Hematopoietic multipotent progenitor cell treated with erythropoietin and hydrocortisone succinate and interleukin-3 and kit ligand, for 4 days (in vitro differentiated cells): ENCODE results near the gene NPR2.

Experiments
- DNase-seq: peaks from one replicate; pipeline ENCODE4 v3.0.0-alpha.2; 2015

NPR2 gene

DNA sequence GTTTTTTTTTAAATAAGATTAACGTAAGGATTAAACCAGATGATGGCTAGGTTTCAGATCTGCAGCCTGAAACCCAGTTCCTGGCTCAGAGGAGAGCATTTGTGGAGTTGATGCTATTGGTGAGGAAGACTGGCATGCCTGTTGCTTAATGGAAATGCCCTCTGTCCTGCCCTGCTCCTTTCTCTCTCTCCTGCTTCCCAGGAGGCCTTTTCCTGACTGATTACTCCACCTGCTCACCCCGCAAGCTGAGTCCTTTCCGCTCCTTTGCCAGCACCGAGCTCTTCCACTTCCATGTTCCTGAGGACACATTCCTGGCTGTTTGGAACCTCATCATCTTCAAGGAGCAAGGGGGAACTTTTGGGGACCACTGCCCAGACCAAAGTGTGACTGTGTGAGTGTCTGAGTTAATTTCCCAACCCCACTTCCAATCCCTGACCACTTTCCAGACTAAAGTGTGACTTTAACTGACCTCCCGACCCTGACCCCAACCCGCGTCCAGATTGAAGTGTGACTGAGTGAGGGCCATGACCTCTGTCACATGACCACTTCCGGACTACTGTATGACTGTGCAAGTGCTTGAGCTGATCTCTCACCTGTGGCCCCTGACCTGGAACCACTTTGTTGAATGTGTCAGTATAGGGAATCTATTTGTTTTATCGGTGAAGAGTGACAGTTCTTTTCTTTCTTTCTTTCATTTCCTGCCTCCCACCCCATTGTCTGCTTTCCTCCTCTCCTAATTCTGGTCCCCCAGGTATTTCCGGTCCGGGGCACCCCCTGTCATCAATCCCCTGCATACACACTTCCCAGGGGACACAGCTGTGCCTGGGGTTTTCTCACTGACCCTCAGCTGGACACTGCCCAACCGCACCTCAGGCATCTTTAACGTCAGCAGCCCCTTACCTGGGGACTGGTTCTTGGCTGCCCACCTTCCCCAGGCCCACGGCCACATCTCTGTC is 43.1 kb downstream of the NPR2 start:
- no peak for DNase-seq

DNA sequence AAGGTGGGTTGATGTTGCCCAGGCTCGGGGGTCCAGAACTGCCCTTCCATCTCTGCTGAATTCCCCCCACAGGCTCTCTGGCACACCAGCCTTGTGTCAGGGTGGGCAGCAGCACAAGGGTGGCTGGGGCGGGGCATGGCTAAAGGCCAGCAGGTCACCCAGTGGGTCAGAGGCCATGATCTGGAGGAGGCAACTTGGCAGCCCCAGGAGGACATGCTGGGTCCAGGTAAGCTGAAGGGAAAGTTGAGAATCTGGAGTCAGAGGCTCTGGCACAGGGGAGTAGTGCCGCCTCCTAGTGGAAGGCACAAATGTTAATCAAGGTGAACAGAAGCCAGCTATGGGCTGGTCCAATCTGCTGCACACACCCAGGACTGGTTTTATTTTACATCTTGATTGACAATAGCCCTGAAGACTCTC is 43.8 kb downstream of the NPR2 start:
- peak; percentile 44 for DNase-seq

DNA sequence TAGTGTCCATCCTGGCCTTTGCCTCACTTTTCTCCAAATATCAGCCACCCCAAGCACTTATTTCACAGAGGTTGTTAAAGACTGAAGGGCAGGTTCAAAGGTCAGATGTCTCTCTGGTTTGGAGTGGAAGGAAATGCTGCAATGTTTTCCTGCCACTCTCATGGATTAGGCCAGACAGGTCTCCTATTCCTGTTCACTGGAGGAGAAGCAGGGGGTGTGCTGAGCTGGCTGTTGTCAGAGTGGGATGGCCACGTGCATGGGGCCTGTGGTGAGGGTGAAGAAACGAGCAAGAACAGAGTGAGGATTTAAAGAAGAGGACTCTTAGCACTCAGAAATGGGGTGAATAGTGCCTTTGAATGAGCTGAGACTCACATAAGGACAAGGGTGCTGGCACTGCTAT is 44.4 kb downstream of the NPR2 start:
- no peak for DNase-seq

DNA sequence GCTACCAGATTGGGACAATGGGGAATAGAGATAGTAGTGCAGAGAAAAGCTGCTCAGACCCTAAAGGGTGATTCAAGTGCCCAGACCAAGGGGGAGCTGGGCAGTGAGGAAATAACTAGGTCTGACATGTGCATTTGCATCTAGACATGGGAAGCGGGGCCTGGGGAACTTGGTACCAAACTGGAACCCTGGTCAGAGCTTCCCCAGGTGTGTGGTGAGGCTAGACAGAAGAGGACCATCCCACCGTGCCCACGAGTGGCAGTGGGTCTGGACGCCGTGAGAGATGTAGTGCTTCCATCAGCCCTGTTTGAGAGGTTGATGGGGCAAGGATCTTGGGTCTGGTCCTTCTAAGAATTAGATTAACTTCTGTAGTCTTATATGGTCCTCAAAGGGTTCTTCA is 45.2 kb downstream of the NPR2 start:
- DNase-seq = no peak

DNA sequence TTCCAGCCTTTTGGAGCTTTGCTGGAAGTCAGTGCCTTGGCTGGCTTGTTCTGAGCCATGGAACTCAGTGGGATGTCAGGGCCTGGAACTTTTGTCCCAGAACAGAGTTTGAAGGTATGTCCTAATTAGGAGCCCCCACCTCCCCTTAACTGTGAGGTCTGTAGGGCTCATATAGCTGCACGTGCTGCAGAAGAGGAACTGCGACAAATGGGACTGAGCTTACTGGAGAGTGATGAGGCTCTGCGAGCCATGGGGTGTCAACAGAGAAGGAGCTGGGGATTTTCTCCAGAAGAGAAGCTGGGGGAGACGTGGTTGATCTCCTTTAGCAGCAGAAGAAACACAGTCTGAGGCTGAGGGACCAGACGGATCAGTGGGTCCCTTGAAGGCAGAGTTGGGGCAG is 48.5 kb downstream of the NPR2 start:
- DNase-seq = no peak

DNA sequence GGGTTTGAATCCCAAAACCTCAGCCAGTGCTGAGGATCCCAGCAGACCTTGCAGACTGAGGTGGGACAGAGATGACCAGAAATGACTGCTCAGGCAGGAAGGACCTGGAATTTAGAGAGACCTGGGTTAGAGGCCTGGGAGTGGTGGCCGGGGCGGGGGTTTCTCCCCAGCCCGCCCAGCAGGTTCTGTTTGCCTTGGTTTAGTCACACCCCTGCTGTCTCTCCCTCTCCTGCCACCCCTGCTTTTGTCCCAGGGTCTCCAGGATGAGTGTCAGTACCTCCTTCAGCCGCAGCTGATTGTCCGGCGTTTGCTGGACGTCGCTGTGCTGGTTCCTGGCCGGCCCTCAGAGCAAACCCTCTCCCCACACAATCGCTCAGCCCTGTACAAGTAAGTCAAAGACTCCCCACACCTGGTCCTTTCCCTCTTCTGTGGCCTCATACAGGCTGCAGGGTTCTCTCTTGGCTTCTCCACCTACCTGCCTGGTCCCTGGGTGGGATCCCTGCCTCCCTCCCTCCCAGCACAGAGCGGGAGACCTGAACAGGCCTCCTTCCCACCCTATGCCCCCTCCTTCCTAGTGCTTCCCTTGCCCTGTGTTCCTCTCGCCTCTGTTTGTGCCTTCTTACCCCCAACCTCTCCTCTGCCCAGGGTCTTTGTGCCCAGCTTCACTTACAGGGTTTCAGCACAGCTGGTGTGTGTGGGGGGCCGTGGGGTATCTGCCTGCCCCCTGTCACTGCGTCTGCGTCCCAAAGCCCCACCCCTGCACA is 49.7 kb downstream of the NPR2 start:
- no peak for DNase-seq

DNA sequence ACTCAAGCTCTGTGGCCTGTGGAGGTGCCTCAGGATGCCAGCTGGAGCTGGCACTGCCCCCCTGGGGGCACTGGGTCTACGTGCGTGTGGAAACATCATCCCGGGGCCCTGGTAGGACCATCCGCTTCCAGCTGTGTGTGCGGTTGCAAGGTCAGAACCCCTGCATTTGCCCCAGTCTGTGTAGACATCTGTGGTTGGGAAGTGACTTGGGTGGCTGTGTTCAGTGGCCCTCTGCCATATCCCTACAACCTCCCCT is 50.2 kb downstream of the NPR2 start:
- DNase-seq = no peak

DNA sequence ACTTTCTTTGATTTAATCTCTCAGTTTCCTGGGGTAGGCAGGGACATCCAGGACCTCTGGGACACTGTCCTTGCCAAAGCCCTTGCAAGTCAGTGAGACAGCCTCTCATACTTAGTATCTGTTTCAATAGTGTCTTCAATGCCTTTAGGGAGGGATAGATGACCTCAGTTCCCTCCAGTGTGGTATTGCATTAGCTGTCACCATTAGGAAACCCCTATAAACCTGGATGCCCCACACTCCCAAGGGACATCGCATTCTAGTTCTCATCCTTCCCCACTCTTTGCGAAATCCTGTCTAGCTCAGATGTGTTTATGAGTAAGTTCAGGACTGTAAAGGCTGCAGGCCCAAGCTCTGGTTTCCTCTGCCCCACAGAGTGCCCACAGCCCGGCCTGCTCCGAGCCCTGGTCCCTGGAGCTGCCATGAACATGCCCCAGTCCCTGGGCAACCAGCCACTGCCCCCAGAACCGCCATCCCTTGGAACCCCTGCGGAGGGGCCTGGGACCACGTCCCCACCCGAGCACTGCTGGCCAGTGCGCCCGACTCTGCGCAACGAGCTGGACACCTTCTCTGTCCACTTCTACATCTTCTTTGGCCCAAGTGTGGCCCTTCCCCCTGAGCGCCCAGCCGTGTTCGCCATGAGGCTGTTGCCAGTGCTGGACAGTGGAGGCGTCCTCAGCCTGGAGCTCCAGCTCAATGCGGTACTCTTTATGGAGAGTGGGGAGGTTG is 50.8 kb downstream of the NPR2 start:
- DNase-seq = no peak

DNA sequence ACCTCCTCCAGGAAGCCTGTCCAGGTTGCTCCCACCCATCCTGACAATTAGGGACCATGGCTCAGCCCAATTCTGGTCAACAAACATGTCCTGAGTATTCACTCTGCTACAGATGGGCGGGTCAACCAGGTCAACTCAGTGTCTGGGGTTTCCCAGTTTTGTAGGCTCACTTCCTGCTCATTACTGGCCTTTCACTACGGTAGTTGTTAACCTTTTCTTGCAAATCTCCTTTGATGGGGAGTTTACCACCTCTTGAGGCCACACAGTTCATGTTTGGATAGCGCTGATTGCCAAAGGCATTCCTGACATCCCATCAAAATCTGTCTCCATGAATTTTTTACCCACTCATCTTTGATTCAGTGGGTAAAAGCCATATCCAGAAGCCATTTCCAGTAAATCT is 51.4 kb downstream of the NPR2 start:
- DNase-seq = no peak

DNA sequence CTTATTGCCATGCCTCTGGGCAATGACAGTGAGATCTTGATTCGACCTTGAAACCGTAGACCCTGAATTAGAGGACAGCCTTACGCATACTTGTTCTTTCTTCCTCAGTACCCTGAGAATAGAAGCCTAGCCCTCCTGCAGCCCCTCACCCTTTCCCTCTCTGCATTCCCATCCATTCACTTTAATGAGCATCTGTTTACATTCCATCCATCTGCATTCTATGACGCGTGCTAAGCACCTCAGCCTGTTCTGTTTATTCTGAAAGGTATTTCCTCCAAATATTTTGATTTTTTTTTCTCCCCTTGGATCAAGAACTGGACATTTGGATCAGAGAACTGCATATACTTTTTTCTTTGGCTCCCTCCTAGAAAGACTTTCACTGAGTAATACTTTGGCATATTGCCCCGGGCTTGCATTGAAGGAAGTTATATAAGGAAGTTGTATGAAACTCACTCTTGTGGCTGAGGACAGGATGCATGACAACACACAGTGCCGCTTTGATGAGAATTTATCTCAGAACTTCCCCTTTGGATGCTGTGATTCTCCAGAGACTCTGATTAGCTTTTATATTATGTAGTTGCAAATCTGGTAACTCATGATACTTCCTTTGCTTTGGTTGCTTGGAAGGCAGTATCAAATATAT is 53.4 kb downstream of the NPR2 start:
- DNase-seq = peak; percentile 94

DNA sequence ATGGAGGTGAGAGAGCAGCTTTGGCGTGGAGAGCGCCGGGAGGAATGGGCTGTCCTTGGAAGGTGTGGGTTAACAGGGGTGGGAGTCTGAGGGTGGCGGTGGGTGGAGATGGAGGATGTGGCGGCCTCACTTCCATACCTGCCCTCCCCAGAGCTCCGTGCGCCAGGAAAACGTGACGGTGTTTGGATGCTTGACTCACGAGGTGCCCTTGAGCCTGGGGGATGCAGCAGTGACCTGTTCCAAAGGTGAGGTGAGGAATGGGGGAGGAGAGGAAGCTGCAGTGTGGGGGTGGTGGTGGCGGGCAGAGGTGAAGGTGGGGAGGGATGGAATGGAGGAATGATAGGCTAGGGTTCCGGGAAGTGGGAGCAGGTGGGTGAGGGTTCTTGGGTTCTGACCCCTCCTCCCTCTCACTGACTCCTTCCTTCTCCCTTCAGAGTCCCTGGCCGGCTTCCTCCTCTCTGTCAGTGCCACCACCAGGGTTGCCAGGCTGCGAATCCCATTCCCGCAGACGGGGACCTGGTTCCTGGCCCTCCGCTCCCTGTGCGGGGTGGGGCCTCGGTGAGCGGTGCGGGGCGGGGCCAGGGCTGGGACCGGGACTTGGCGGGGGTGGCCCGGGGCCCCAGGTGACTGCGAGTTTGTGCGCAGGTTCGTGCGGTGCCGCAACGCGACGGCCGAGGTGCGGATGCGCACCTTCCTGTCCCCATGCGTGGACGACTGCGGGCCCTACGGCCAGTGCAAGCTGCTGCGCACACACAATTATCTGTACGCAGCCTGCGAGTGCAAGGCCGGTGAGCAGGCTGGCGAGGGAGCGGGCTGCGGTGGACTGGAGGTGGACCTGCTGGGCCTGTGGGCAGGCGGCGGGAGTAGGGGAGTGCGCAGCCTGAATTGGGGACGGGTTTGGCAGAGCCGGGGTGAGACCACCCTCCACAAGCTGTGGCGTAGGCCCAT is 54.7 kb downstream of the NPR2 start:
- no peak for DNase-seq

DNA sequence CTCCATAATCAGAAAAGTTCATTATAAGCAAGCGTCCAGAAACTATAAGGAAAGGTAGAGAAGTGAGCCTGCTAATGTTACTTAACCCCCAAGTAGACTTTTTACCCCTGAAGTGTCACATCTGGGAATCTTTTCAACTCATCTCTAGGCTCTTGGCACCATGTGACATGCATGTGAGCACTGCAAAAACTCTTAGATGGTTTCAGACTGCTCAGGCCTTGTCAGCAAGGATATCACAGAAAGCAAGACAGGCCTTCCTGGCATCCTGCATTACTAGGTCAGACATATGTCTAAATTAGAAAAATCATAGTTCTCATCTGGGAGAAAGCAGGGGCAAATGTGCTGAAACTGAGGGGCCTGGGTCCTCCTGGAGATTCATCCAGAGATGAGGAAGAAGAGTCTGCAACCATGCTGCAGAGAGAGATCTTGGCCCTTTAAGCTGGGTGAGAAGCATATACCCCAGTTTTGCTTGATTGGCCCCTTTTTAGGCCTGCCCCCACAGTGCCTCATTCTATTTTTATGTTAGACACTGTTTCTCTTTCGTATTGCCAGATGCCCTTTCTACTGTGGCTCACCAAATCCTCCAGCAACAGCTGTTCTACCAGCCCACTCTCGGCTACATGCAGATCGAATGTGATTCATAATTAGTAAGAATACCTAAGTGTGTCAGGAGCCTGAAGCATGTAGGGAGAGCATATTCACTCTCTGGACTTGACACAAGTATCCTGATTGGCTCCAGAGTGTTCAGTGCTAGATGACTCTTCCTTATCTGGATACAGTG is 56.6 kb downstream of the NPR2 start:
- no peak for DNase-seq

DNA sequence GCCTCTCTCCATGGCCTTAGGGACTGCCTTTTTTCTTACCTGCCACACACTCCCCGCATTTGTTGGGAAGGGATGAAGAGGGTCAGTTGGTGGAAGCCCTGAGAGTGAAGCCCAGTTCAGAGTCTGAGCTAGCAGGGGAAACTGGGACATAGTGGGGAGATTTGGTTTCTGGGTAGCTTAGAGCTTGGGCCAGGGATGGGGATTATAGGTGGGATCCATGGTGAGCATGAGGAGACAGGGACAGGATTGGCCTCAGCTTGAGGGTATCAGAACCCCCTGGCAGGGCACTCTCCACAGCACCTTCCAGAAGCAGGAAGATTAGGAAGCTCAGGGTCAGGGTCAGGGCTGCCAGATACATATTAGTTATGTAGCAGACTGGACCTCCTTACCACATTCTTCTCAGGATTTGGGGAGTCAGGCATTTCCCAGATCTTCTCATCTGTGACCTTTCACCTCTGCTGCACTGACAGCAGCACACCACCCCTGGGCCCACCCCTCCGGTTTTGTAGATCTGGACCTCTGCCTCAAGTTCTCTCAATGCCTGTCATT is 61.0 kb downstream of the NPR2 start:
- no peak for DNase-seq

DNA sequence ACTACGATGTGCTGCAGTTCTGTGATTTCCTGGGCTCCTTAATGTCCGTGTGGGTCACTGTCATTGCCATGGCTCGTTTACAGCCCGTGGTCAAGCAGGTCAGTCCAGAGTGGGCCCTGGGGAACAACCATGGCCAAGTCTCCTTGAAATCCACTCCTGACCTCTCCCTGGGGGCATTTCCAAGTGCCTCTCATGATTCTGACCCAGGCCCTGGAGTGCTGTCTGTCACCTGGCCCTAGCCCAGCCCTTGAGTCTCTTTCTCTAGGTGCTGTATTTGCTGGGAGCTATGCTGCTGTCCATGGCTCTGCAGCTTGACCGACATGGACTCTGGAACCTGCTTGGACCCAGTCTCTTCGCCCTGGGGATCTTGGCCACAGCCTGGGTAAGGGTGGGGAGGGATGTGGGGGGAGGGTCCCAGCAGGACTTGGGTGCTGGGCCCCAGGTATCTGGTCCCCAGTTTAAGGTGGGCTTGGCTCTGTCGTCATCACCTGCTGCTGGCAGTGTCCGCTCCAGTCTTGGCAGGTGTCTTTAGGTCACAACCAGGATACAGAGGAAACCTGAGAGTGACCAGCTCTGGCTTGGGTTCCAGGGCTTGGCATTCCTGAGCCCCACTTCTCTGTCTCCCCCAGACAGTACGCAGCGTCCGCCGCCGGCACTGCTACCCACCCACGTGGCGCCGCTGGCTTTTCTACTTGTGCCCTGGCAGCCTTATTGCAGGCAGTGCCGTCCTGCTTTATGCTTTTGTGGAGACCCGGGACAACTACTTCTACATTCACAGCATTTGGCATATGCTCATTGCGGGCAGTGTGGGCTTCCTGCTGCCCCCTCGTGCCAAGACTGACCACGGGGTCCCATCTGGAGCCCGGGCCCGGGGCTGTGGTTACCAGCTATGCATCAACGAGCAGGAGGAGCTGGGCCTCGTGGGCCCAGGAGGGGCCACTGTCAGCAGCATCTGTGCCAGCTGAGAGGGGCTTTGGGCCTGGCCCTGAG is 61.8 kb downstream of the NPR2 start:
- no peak for DNase-seq

DNA sequence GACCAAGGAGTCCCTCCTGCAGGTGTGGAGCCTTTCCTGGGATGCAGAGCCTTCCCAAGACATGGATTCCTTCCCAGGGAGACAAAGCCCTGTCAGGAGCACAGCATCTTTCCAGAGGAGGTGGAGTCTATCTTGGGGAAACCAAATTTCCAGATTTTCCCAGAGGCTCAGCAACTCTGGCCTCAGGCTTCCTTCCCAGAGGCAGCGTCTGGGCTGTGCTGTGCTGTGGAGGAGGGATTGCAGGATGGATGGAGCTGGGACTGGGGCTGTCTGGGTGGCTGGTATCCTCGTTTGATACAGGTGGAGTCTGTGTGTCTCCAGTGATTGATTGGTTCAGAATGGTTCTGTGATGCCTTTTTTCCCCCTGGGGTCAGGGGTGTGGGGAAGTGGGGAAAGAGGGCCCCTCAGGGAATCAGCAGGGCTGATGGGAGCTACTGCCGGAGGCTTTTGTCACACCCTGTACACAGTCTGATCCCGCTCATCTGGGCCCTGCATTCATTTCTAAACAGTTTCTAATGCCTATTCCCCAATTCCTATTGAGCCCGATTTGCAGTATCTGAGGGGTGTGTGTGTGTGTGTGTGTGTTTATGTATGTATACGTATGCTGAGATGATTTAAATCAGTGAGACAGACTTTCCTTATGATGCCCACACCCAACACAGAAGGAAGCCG is 62.8 kb downstream of the NPR2 start:
- no peak for DNase-seq

DNA sequence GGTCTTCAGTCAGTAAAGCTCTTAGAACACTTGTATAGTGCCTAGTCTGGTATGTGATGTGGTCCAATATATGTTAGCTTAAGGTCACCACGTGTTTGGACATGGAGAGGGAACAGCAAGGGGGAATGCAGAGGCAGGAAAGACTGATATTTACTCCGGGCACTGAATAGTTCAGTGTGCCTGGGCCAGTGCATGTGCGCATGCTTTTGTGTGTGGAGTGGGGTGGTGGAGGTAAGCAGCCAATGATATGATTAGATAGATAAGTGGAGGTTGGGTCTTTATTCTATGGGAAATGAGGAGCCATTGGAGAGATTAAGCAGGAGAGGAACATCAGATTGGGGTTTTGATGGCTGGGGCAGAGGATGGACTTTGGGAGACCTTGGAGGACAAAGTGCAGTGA is 64.8 kb downstream of the NPR2 start:
- DNase-seq = no peak

DNA sequence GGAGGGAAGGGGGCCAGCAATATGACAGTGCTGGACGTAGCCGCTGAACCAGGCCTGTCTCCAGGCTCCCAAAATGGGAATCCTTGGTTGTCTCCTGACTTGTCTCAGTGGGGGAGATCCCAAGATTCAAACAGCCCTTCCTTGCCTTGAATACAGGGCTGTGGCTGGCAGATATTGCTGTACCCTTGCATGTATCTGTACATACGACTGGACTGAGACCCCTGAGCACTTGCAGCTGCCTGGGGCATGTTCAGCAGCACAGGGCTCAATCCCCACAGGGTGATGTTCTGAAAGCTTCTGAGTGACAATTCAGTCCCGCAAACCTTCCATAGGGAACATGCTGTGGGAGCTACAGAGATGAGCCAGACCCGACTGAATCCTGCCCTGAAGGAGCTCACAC is 65.5 kb downstream of the NPR2 start:
- no peak for DNase-seq

DNA sequence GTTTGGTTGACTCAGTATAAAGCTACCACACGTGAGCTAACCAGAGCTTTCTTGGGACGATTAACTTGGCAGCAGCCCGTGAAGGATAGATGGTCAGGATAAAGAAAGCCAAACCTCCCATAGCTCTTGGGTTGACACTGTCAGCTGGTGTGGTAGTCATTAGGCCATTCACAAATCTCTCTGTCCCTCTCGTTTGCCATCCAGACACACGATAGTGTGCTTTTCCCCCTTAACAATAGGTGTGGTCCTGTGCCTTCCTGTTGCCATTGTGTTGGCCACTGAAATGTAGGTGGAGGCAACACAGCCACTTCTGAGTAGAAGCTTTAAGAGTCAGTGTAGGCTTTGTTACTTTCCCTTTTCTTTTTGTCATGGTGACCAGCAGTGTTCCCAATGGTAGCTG is 67.1 kb downstream of the NPR2 start:
- DNase-seq = no peak
